ENCODE results near the gene FGD2. TPM values are rescaled to one million over a fixed set of nuclear protein-coding genes. Genes with fewer than 3 reads are reported as not detected.

Gene FGD2
- total RNA-seq, 1 experiment from 2014 or later, result 0.13 TPM

GRCh38 chr6:37059344-37060194, 54.1 kb downstream of the FGD2 start:
- H3K56ac ChIP-seq (ENCODE audit: insufficient read length, low read depth, low read length), result no peak overlapping the region
- H2AK5ac ChIP-seq (ENCODE audit: insufficient read length, low read length), result no peak overlapping the region
- no CpG with 5 or more reads among the region's 19 CpGs for WGBS (ENCODE audit: extremely low coverage, insufficient read length, low lambda C conversion rate)
- no peak overlapping the region for H2BK120ac ChIP-seq (ENCODE audit: low read depth, low read length, poor library complexity, severe bottlenecking)
- H4K20me1 ChIP-seq (ENCODE audit: control insufficient read depth, insufficient read depth, insufficient read length), result no peaks in the 10 kb centered on the region
- no peak overlapping the region for H2BK20ac ChIP-seq (ENCODE audit: low read depth, low read length, poor library complexity, severe bottlenecking)
- H2BK5ac ChIP-seq (ENCODE audit: insufficient read length, low read length), result peak overlapping the region; percentile 10
- Mint-ChIP-seq H3K4me1 (peaks cover 51 to 52% of the 10 kb centered on the region in 2 experiments), H3K36me3 (ENCODE audit: insufficient read depth in 1 of 3, low read depth in 3 of 3) (no peaks in the 10 kb centered on the region), H3K9me3 (no peaks in the 10 kb centered on the region), H3K4me3 (peak overlapping the region; percentile 48 to 70; a peak in 4 of 5 replicates), H3K27ac (peak overlapping the region; percentile 99), H3K27me3 (ENCODE audit: low read depth) (no peaks in the 10 kb centered on the region)
- H2AFZ ChIP-seq (ENCODE audit: low read length), result no peak overlapping the region
- no peak overlapping the region for H4K5ac ChIP-seq (ENCODE audit: insufficient read length, low read depth, low read length)
- H4K91ac ChIP-seq (ENCODE audit: insufficient read length, low read depth, low read length), result no peak overlapping the region
- H3K18ac ChIP-seq (ENCODE audit: insufficient read length, low read depth, low read length), result peak overlapping the region; percentile 70
- no peaks in the 10 kb centered on the region for H3K23me2 ChIP-seq (ENCODE audit: insufficient read length, low read depth, low read length, poor library complexity, severe bottlenecking)
- H3K79me2 ChIP-seq (ENCODE audit: insufficient read depth, low read length), result no peaks in the 10 kb centered on the region
- peak; percentile 88 for DNase-seq
- H3K27me3 ChIP-seq (ENCODE audit: insufficient read depth, low read length), result no peaks in the 10 kb centered on the region
- H3K79me1 ChIP-seq (ENCODE audit: insufficient read depth, low read depth, low read length, poor library complexity, severe bottlenecking), result no peaks in the 10 kb centered on the region
- H3K4me2 ChIP-seq (ENCODE audit: insufficient read depth, insufficient read length, low read length), result peak overlapping the region; percentile 34
- H2BK12ac ChIP-seq (ENCODE audit: insufficient read length, low read depth, low read length), result no peak overlapping the region
- peak overlapping the region; percentile 48; the same call in 1 of the 2 replicates for H3K14ac ChIP-seq (ENCODE audit: insufficient read depth, low read length)
- peak; percentile 77 for TF ChIP-seq CTCF (conservative IDR thresholded peaks at IDR 0.05)
- H3T11ph ChIP-seq (ENCODE audit: low read length), result no peak overlapping the region
- H3K9me3 ChIP-seq (ENCODE audit: control insufficient read depth, low read depth, low read length), result no peaks in the 10 kb centered on the region
- H4K8ac ChIP-seq (replicated peaks; ENCODE audit: insufficient read length, low read depth, low read length), result no peak overlapping the region
- no peak overlapping the region for H3K23ac ChIP-seq (ENCODE audit: insufficient read length, low read depth, low read length)
- H3K27ac ChIP-seq (ENCODE audit: insufficient read length, low read depth, low read length), result peak overlapping the region; percentile 66
- no peak overlapping the region for H2BK15ac ChIP-seq (ENCODE audit: low read depth, low read length)
- H3K4ac ChIP-seq (ENCODE audit: low read depth, low read length), result no peak overlapping the region
- H3K4me1 ChIP-seq (ENCODE audit: insufficient read depth, low read length), result peaks cover 7% of the 10 kb centered on the region; the same call in 1 of the 2 replicates
- H3K9ac ChIP-seq (ENCODE audit: extremely low read depth, insufficient read length, low read length), result peak overlapping the region; percentile 52
